Activated T-cell treated with anti-CD3 and anti-CD28 coated beads for 24 hours (primary cell): ENCODE measurements around the gene SCGB1C1.
A peak's percentile ranks its signal among the peaks of the same experiment; 100 is the strongest.
"Not testable (repeated sequence)": the region's sequence is repeated elsewhere in the genome, so short reads cannot be mapped to it uniquely, and the experiment has no call there.

ENCODE experiments used
- DNase-seq: peaks from one replicate; pipeline ENCODE4 v3.0.0-alpha.2; 2020; ENCODE audit warnings: low read depth

SCGB1C1 gene

GRCh38 chr11:192674-193128 lies at the start of gene SCGB1C1:
SCGB1C1 (plus strand) TSS chr11:193078; CDS start chr11:193100, 22 bp downstream.
- not testable (repeated sequence) for DNase-seq

- not testable (repeated sequence) for DNase-seq
Measured at GRCh38 chr11:180242-180641, 12.6 kb upstream of the SCGB1C1 start.

DNA sequence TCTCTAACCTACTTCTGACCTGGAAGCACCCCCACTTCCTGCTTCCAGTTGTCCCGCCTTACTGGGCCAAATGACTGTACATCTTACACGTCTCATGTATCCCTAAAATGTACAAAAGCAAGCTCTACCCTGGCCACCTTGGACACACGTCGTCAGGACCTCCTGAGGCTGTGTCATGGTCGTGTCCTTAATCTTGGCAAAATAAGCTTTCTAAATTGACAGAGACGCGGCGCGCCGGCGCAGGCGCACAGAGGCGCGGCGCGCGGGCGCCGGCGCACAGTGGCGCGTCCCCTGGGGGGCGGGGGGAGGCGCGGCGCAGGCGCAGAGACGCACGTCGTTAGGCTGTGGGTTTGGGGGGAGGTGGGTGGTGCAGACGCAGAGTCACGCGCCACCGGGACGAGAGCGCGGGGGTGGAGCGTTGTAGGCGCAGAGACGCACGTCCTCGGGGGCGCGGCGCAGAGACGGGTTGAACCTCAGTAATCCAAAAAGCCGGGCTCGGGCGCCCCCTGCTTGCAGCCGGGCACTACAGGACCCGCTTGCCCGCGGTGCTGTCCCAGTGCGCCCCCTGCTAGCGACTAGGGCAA lies 3.6 kb upstream of the SCGB1C1 start:
- DNase-seq, result not testable (repeated sequence)

DNA sequence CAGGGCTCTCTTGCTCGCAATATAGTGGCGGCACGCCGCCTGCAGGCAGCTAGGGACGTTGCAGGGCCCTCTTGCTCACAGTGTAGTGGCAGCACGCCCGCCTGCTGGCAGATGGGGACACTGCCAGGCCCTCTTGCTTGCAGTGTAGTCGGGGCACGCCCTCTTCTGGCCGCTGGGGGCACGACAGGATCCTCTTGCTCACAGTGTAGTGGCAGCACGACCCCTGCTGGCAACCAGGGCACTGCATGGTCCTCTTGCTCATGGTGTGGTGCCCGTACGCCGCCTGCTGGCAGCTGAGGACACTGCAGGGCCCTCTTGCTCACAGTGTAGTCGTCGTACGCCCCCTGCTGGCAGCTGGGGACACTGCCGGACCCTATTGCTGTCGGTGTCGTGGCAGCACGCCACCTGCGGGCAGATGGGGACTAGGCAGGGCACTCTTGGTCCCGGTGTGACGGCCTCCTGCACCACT lies 3.0 kb upstream of the SCGB1C1 start:
- not testable (repeated sequence) for DNase-seq

DNA sequence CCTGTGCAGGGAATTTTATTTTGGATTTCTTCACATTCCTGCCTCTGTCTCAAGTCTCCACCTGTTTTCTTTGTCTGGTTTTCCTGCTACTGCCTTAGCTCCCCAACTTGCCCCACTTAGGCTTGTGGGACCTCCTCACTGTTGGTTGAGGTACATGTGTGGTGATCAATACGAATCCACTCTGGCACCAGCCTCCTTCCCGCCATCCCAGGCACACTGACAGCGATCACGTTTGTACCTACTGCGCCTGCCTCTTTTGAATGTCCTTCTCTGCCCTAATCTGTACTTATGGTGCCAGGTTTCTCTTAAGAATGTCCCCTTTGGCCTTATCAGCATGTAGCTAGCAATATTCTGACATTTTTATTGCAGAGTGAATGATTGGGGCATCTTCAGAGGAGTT lies 2.3 kb upstream of the SCGB1C1 start:
- not testable (repeated sequence) for DNase-seq

DNA sequence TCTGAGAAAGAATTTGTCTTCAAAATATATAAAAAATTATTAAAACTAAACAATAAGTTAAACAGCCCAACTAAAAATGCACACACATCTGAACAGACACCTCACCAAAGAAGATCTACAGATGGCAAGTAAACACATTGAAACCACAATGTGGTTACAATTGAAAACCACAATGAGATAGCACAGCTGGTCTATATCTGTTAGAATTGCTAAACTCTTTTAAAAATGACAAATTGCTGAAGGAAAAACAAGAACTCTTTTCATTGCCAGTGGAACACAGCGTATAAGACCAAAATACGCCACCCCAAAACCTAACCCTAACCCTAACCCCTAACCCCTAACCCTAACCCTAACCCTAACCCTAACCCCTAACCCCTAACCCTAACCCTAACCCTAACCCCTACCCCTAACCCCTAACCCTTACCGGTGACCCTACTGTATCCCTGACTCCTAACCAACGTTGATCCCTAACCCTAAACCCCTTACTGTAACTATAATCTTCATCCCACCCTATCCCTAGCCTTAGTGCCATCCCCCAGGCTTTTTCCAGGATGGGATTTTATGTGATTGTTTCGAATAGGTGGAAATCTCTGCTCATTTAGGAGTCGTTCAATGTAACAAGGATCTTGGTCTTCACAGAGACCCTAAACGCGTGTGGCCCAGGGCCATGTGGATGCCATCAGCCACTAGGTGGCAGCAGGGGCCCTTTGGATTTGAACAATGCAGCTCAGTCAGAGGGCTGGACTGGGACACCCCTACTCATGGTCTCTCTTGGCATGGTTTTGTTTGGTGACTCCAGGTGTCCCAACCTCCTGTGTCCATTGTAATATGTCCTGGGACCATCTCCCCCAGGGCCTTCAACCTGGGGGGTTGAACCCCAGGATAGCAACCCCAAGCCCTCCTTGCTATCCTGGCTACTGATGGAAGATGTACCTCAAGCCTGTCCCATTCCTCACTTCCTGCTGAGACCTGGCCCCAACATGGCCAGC lies 1.1 kb upstream of the SCGB1C1 start:
- DNase-seq, result peak; percentile 34

DNA sequence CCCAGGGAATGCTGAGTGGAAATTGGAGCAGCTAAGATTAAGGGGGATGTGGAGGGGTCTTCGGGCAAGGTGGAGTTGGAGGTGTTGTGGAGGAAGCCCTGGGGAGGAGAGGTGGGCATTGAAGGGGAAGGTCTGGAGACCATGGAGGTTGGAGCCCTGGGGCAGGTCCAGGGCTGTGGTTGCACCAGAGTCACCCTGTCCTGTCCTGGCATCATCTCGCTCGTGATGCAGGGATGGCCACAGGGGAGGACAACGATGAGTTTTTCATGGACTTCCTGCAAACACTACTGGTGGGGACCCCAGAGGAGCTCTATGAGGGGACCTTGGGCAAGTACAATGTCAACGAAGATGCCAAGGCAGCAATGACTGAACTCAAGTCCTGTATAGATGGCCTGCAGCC lies 603 bp downstream of the SCGB1C1 start:
- not testable (repeated sequence) for DNase-seq

GRCh38 chr11:196786-197731 lies 4.2 kb downstream of the SCGB1C1 start:
- no peak for DNase-seq

- no peak for DNase-seq
Measured at GRCh38 chr11:197741-198235, 4.9 kb downstream of the SCGB1C1 start.

- no peak for DNase-seq
Measured at GRCh38 chr11:198236-198806, 5.4 kb downstream of the SCGB1C1 start.

DNA sequence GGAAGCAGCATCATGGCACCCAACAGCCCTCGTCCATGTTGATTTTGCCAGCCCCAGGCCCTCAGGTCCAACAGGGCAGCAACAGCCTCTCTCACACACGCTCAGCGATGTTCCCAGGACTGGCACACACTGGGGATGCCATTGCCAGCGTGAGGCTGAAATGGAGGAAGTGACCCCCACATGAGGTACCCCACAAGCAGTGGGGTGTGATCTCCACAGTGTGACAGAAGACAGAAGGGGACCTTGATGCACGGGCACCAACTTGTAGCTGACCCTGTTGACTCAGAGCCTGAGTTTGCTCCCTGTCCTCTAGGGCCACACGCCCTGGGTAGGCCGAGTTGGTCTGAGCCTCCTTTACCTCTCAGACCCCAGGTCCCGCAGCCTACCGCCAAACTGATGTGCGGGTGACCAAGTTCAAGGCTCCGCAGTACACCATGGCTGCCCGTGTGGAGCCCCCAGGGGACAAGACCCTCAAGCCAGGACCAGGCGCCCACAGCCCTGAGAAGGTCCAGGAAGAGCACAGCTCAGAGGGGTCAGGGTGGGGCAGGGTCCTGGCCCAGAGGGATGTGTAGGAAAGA lies 6.2 kb downstream of the SCGB1C1 start:
- no peak for DNase-seq

DNA sequence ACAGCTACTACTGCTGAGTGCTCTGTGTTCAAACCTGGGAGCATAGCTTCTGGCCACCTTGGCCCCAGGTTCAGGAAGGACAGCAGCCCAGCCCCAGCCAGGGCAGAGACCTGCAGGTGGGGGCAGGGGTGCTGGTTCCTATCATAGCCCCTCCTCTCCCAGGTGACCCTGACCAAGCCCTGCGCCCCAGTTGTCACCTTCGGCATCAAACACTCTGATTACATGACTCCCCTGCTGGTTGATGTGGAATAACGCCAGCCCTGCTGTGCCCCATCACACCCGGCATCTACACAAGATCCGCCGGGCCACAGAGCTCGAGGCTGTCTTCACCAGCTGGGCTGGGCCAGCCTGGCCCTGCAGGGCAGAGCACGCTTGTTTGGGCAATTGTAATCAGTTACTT lies 6.9 kb downstream of the SCGB1C1 start:
- DNase-seq, result no peak

GRCh38 chr11:200224-201003 lies 7.5 kb downstream of the SCGB1C1 start:
- DNase-seq, result no peak

GRCh38 chr11:201966-202365 lies 9.1 kb downstream of the SCGB1C1 start:
- DNase-seq, result no peak

DNA sequence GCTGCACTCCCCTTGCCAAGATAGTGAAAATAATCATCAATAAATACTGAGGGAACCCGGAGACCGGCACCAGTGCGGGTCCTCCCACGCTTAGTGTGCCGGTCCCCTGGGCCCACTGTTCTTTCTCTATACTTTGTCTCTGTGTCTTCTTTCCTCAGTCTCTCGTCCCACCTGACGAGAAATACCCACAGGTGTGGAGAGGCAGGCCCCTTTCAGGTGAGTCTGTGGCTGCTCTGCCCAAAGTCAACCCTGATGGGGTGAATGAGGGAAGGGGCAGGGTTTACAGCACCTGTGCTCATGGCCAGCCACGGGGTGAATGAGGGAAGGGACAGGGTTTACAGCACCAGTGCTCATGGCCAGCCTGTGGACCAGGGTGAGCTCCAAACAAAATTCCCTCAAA lies 9.6 kb downstream of the SCGB1C1 start:
- no peak for DNase-seq

GRCh38 chr11:203056-203944 lies 10.4 kb downstream of the SCGB1C1 start:
- DNase-seq, result no peak

DNA sequence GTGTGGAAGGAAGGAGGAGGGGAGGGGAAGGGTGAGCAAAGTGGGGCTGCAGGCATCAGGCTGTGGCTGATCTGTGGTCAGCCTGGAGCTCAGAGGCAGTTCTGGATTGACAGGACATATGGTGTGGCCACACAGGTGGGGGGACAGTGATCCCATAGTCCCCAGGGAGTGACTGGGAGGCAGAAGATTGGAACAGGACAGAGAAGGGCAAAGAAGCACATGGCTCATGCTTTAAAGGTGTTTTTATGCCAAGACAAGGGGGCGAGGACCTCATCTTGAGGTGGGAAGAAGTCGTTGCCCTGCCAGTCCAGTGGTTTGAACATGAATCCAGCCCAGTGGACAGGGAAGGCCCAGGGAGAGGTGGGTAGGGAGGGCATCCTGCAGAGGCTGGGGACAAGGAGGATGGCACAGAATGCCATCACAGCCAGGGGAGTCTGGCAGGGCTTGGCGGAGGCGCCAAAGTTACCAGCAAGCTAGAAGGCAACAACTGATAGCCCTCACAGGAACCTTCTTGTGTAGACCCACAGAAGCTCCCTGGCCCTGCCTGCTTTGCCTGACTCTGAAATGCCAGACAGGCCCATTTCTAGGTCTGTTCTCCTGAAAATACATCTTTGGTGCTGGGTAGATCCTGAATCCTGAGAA lies 11.2 kb downstream of the SCGB1C1 start:
- DNase-seq, result no peak

- DNase-seq, result no peak
Measured at GRCh38 chr11:204587-205109, 11.8 kb downstream of the SCGB1C1 start.
